ENCODE results near the gene SPECC1L. TPM values are rescaled to one million over a fixed set of nuclear protein-coding genes. Genes with fewer than 3 reads are reported as not detected.

Gene SPECC1L
- total RNA-seq, 1 experiment from 2014 or later = 41.3 TPM

- H3K27ac ChIP-seq = no peak overlapping the region
- no peaks in the 10 kb centered on the region for H3K27me3 ChIP-seq
- peaks cover 4% of the 10 kb centered on the region; the same call in 1 of the 2 replicates for H3K4me1 ChIP-seq
- no peak for DNase-seq
- peaks cover 4% of the 10 kb centered on the region; the same call in 1 of the 2 replicates for H3K36me3 ChIP-seq
- no peak overlapping the region for H3K4me3 ChIP-seq
- no peaks in the 10 kb centered on the region for H3K9me3 ChIP-seq (replicated peaks)
Observed at GRCh38 chr22:24417901-24418641, 147.4 kb downstream of the SPECC1L start.

- Histone ChIP-seq H3K36me3 (peaks cover 4% of the 10 kb centered on the region; the same call in 1 of the 2 replicates), H3K4me3 (no peak overlapping the region), H3K9me3 (replicated peaks) (no peaks in the 10 kb centered on the region), H3K27ac (no peak overlapping the region), H3K27me3 (no peaks in the 10 kb centered on the region), H3K4me1 (peaks cover 4% of the 10 kb centered on the region; the same call in 1 of the 2 replicates)
- no peak for DNase-seq
Observed at GRCh38 chr22:24418786-24419474, 148.3 kb downstream of the SPECC1L start.

- no peaks in the 10 kb centered on the region for H3K27me3 ChIP-seq
Observed at GRCh38 chr22:24419475-24419850, 148.8 kb downstream of the SPECC1L start.

GRCh38 chr22:24420072-24420976 is 149.7 kb downstream of the SPECC1L start:
- Histone ChIP-seq H3K27me3 (no peaks in the 10 kb centered on the region), H3K27ac (no peak overlapping the region), H3K4me1 (peaks cover 4% of the 10 kb centered on the region; the same call in 1 of the 2 replicates), H3K4me3 (no peak overlapping the region), H3K36me3 (peaks cover under 1% of the 10 kb centered on the region; the same call in 1 of the 2 replicates), H3K9me3 (replicated peaks) (no peaks in the 10 kb centered on the region)
- DNase-seq = no peak

More at GRCh38 chr22:24419475-24419850, 148.8 kb downstream of the SPECC1L start:
- Histone ChIP-seq H3K9me3 (replicated peaks) (no peaks in the 10 kb centered on the region), H3K27ac (no peak overlapping the region), H3K4me3 (no peak overlapping the region), H3K4me1 (peaks cover 4% of the 10 kb centered on the region; the same call in 1 of the 2 replicates), H3K36me3 (peaks cover 4% of the 10 kb centered on the region; the same call in 1 of the 2 replicates)
- no peak for DNase-seq

GRCh38 chr22:24420977-24421343 is 150.3 kb downstream of the SPECC1L start:
- peaks cover 4% of the 10 kb centered on the region; the same call in 1 of the 2 replicates for H3K4me1 ChIP-seq
- H3K27ac ChIP-seq = no peak overlapping the region
- no peaks in the 10 kb centered on the region for H3K36me3 ChIP-seq
- no peak for DNase-seq
- no peaks in the 10 kb centered on the region for H3K9me3 ChIP-seq (replicated peaks)
- no peak overlapping the region for H3K4me3 ChIP-seq
- H3K27me3 ChIP-seq = no peaks in the 10 kb centered on the region

GRCh38 chr22:24421428-24421931 is 150.8 kb downstream of the SPECC1L start:
- Histone ChIP-seq H3K9me3 (replicated peaks) (no peaks in the 10 kb centered on the region), H3K27me3 (no peaks in the 10 kb centered on the region), H3K4me3 (no peak overlapping the region), H3K27ac (no peak overlapping the region), H3K36me3 (no peaks in the 10 kb centered on the region), H3K4me1 (peaks cover 1% of the 10 kb centered on the region; the same call in 1 of the 2 replicates)
- DNase-seq = peak in 1 of 2 experiments; percentile 39

GRCh38 chr22:24422102-24422665 is 151.6 kb downstream of the SPECC1L start:
- Histone ChIP-seq H3K9me3 (replicated peaks) (no peaks in the 10 kb centered on the region), H3K36me3 (no peaks in the 10 kb centered on the region), H3K4me3 (no peak overlapping the region), H3K27me3 (no peaks in the 10 kb centered on the region), H3K27ac (no peak overlapping the region), H3K4me1 (0 out of 2 replicates have a peak, but pooled peaks cover under 1% of the 10 kb centered on the region)
- DNase-seq = no peak

GRCh38 chr22:24423519-24424000 is 152.9 kb downstream of the SPECC1L start:
- Histone ChIP-seq H3K4me1 (0 out of 2 replicates have a peak, but pooled peaks cover 6% of the 10 kb centered on the region), H3K9me3 (replicated peaks) (no peaks in the 10 kb centered on the region), H3K27me3 (no peaks in the 10 kb centered on the region), H3K36me3 (no peaks in the 10 kb centered on the region), H3K27ac (no peak overlapping the region), H3K4me3 (no peak overlapping the region)
- no peak for DNase-seq

- no peak overlapping the region for H3K27ac ChIP-seq
- no peaks in the 10 kb centered on the region for H3K27me3 ChIP-seq
- H3K9me3 ChIP-seq (replicated peaks) = no peaks in the 10 kb centered on the region
- peaks cover 7% of the 10 kb centered on the region; the same call in 1 of the 2 replicates for H3K4me1 ChIP-seq
- no peak for DNase-seq
- H3K4me3 ChIP-seq = no peak overlapping the region
- no peaks in the 10 kb centered on the region for H3K36me3 ChIP-seq
Observed at GRCh38 chr22:24424001-24424900, 153.6 kb downstream of the SPECC1L start.

- Histone ChIP-seq H3K4me3 (no peak overlapping the region), H3K27ac (no peak overlapping the region), H3K36me3 (no peaks in the 10 kb centered on the region), H3K27me3 (no peaks in the 10 kb centered on the region), H3K4me1 (peaks cover 15% of the 10 kb centered on the region; the same call in 1 of the 2 replicates), H3K9me3 (replicated peaks) (no peaks in the 10 kb centered on the region)
- DNase-seq = no peak
Observed at GRCh38 chr22:24424901-24425775, 154.5 kb downstream of the SPECC1L start.

GRCh38 chr22:24426436-24426835 is 155.8 kb downstream of the SPECC1L start:
- Histone ChIP-seq H3K9me3 (replicated peaks) (no peaks in the 10 kb centered on the region), H3K27ac (no peak overlapping the region), H3K4me3 (no peak overlapping the region), H3K36me3 (no peaks in the 10 kb centered on the region), H3K4me1 (peaks cover 24% of the 10 kb centered on the region), H3K27me3 (no peaks in the 10 kb centered on the region)
- DNase-seq = no peak

- peaks cover 29% of the 10 kb centered on the region for H3K4me1 ChIP-seq
Observed at GRCh38 chr22:24426851-24427499, 156.3 kb downstream of the SPECC1L start.

More at GRCh38 chr22:24426851-24427499, 156.3 kb downstream of the SPECC1L start:
- no peak for DNase-seq
- no peak overlapping the region for H3K27ac ChIP-seq
- H3K36me3 ChIP-seq = no peaks in the 10 kb centered on the region
- H3K4me3 ChIP-seq = no peak overlapping the region
- no peaks in the 10 kb centered on the region for H3K9me3 ChIP-seq (replicated peaks)
- H3K27me3 ChIP-seq = no peaks in the 10 kb centered on the region
